CD1c-positive myeloid dendritic cell (primary cell): ENCODE results near the gene PITPNM3.
A peak's percentile ranks its signal among the peaks of the same experiment; 100 is the strongest.

Experiments used
- DNase-seq: peaks from one replicate; pipeline ENCODE4 v3.0.0-alpha.2; 2016; ENCODE audit errors: extremely low spot score

PITPNM3 gene

GRCh38 chr17:6462692-6463091 is 93.7 kb downstream of the PITPNM3 start:
- no peak for DNase-seq

GRCh38 chr17:6461792-6462524 is 94.4 kb downstream of the PITPNM3 start:
- DNase-seq = no peak

- no peak for DNase-seq
Observed at GRCh38 chr17:6461246-6461645, 95.1 kb downstream of the PITPNM3 start.

- no peak for DNase-seq
Observed at GRCh38 chr17:6460531-6461161, 95.7 kb downstream of the PITPNM3 start.

- DNase-seq = no peak
Observed at GRCh38 chr17:6458460-6458950, 97.8 kb downstream of the PITPNM3 start.

DNA sequence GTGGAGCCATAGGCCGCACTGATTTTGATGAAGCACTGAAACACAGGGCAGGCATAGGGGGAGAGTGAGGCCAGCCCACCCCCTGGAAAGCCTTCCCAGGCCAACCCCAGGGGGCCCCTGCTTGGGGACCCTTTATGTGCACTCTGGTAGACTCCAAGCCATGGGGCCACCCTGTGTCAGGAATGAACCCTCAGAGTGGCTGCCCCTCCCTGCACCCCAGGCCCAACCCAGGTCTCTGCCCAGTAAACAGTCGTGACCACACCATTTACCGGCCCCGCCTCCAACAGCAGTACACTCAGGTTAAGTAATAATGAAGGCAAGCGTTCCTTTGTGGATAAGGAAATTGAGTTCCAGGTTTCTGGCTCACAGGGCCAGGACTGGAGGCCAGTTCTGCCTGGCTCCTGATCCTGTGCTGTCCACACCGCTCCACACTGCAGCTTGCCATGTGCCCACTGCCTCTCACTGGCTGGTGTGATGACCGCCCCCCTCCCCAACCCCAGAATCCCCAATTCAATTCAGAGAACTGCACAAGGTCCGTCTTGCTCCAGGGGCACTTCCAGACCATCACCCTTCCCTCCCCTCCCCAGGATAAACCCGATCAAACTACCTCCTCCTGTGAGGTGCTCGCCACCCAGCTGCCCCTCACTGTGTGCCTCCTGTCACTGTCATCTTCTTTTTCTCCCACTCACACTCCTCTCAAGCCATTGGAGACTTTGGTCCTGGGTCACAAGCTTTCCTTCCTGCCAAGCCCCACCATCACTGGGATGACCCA is 98.5 kb downstream of the PITPNM3 start:
- DNase-seq = no peak

DNA sequence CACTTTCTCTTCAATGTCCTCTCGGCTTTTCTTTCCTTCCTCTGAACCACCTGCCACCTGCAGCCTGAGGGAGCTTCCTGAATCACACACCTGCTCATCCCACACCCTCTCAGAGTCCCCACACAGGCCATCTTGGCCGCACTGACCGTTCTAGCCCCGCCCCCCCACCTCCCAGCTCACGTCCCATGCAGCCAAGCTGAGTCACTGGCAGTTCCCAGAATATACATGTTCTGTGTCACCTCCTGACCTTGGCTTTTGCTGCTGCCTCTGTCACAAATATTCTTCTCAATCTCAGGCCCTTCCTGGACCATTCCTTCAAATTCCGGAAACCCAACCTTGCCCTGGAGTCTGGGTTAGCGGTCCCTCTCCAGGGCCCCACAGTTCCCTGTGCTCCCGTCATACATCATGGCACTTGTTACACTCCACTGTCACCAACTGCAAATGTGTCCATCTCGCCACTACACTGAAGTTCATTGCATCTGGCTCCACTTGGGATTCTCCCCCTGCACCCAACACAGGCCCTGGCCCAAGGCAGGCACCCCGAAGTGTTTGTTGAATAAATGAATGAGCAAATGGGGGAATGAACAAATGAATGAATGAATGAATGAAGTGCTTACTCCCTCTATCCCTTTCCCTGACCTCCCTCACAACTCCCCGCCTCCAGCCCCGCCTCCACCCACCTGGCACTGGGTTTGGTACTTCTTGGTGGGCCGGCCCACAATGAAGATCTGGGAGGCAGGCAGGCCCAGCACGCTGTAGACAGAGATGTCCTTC is 99.3 kb downstream of the PITPNM3 start:
- DNase-seq = peak; percentile 24

DNA sequence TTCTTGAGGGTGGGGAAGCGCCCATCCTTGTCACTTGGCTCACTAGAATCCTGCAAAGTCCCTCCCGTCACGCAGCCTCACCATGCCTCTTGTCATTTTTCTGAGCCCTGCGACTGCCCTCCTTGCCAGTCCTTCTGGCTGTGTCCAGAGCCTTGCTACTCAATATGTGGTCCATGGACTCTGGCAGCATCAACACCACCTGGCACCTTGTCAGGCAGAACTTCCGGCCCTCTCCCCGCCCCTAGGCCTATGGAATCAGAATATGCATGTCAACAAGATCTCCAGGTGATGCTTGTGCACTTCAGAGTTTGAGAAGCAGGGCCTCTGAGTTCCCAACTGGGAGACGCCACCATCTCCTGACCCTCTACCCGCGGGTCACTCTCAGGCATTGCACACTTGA is 100.0 kb downstream of the PITPNM3 start:
- no peak for DNase-seq

- peak; percentile 66 for DNase-seq
Observed at GRCh38 chr17:6455321-6455705, 101.0 kb downstream of the PITPNM3 start.

DNA sequence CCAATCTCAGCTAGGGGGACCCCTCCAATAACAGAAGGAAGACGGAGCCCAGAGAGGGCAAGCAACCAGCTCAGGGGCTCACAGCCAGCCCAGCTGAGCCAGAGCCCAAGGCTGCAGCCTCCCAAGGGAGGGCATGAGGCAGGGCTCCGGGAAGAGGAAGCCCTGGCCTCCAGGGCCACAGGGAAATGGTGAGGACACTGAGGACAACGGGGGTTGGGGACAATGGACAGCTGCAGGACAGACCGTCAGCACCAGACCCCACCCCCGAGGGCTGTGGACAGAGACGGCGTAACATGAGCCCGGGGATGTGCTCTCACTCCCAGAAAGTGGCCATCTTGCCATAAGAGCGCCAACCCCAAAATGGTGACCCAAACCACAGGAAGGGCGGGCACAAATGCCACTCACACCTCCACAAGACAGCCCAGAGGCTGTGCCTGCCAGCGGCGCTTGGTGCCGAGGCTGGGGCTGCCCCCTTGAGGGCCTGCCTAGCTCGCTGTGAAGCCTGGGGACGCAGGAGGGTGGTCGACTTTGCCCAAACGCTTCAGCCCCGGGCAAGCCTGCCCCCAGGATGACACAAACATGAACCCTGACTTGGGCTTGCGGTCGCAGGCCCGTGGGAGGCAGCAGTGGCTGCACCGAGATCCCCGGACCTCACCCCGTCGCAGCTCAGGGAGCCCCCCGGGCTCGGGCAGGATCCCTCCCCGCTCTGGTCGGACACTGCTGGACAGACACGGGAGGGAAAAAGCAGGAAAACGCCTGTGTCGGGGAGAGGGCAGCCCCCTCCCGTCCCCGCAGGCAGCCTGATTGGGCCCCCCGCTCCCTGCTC is 101.6 kb downstream of the PITPNM3 start:
- DNase-seq = no peak

DNA sequence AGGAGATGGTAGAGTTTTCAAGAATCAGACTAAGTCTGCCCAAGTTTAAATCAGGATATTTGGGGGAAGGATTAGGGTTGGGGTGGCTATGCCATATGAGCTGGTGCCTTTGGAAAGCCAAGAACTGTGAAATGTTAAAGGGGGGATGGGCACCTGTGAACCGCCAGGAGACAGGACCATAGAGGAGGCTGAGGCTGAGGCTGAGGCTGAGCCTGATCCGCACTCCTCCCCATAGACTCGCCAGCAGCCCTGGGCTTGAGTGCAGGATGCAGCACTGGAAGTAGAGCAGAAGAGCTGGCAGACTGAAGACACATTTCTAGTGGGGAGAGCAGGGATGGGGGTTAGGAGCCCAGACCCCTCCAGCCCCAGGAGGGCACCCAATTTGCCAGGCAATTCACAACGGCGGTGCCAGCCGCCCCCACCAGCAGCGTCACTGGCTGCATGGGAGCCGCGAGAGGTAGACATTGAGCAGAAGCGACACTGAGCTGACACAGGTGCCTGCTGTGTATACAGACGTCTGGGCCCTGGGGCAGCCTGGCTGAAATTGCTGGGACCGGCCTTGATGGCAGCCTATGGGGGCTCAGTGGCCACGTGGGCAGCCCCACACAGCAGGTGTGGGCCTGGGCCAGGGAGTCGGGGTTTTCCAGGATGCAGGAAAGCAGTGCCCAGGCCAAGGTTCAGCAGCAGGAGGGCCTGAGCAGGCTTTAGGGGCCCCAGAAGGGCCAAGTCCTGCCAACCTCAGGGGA is 102.9 kb downstream of the PITPNM3 start:
- no peak for DNase-seq

DNA sequence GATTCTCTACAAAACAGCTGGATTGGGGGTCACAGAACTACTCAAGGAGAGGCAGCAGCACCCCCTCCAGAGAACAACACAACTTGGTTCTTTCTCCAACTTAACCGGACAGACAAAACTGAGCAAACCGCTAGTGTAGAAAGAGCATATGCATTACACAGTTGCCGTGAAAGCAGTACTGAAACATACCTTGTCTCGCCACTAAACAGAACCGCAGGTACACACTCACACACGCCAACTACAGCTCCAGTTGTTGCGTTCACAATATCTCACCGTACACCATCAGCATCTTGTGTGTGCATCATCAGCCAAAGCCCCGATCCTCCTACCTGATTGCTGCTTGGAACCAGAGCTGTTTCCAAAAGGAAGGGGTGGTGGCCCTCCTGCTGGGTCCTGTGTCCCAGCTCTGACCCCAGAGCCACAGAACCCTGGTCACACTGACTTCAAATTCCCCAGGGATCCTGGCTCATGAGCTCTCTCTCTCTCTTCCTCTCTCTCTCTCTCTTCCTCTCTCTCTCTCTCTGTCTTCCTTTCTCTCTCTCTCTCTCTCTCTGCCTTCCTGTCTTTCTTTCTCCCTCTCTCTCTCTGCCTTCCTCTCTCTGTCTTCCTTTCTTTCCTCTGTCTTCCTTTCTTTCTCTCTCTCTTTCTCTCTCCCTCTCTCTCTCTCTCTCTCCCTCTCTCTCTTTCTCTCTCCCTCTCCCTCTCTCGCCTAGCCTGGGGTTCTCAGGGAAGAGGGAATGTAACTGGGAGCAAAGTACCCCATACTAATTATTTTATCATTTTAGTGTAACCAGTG is 103.7 kb downstream of the PITPNM3 start:
- no peak for DNase-seq

DNA sequence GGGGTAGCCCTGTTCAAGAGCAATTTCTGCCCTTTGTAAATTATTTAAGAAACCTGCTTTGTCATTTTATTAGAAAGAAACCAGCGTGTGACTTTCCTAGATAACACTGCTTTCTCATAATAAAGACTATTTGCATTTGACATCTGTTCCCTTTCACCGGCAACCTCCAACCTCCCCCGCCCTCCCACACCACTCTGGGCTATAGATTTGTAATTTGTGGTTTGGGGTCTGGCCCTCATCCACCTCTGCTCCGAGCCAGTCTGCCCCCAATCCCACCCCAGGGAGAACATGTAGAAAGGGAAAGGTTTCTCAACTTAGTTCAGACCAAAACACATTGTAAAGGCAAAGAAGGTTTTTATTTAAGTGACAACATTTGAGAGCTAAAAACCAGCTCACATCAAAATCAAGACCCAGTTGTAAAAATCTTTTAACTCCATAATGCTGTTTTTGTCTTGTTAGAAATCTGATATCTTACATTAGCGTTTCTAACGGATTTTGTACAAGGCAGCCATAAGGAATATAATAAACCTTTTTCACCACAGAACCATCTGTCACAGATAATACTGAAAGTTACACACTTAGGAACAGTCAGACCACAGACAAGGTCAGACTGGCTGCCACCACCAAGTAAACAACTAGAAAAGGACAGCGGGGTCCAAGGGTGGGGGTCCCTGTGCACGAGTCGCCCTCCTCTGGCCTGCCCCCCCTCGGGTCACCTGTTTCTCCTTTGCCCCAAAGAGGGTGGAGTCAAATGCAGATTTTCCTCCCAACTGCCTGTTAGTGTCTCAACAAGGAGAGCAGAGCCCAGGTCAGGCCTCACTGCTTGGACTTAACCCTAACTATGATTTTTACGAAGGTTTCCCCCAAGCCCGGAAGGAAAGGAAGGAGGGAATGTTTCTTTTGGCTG is 105.2 kb downstream of the PITPNM3 start:
- DNase-seq = no peak

DNA sequence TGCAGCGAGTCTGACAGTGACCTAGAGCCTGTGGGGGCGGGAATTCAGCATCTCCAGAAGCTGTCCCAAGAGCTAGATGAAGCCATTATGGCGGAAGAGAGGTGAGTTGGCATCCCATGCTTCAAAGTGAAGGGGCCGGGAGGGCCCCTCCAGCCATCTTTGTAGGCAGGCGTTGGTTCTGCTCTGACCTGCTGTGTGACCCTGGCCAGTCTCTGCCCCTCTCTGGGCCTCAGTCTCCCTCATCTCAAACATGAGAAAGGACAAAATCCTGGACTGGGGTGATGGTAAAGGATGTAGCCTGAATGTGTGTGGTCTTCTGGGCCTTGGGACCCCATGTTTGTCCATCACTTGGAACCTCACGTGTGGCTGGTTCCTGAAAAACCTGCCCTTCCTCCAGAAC is 107.0 kb downstream of the PITPNM3 start:
- no peak for DNase-seq

- DNase-seq = no peak
Observed at GRCh38 chr17:6448473-6448872, 107.9 kb downstream of the PITPNM3 start.

DNA sequence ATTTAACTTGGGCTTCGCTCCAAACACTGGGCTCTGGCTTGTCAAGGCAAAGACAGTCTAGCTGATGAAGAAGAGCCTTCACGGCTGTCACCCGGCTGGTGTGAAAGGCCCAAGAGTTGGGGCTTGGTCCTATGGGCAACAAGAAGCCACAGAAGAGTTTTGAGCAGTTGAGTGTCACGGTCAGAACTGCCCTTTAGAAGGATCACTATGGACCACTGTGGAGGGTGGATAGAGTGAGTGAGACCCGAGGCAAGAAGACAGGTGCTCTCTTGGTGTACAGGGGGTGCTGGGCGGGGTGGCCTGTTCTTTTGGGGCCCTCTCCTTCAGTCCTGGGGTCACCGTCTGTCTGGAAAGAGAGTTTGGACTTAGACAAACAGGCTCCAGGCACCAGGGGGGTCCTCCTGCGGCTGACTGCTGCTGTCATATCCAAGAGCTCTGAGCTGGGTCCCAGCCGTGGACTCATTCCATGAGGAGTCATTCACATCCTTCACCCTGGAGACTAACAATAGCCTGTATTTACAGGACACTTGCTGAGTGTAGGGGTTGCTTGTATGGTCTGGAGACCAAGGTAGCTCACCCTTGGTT is 109.7 kb downstream of the PITPNM3 start:
- no peak for DNase-seq

- no peak for DNase-seq
Observed at GRCh38 chr17:6444571-6445335, 111.6 kb downstream of the PITPNM3 start.
